ENCODE data around the gene ASTN2.

- TF ChIP-seq CTCF (conservative IDR thresholded peaks at IDR 0.05 in 1 of 2, IDR thresholded peaks at IDR 0.05 in 1 of 2; ENCODE audit: extremely low read depth in 1 of 2, insufficient read depth in 1 of 2, low read depth in 1 of 2, low read length in 2 of 2) = no peak
- TF ChIP-seq EZH2 (IDR thresholded peaks at IDR 0.05; ENCODE audit: borderline replicate concordance, low read length) = no peak
Measured at GRCh38 chr9:117325831-117326230, 89.0 kb downstream of the ASTN2 start.
